ENCODE data around the gene CEND1.

GRCh38 chr11:839280-839623 is 49.4 kb upstream of the CEND1 start:
- TF ChIP-seq CTCF (IDR thresholded peaks at IDR 0.05; ENCODE audit: low read depth, low read length, poor library complexity, severe bottlenecking) (no peak), EZH2phosphoT487 (IDR thresholded peaks at IDR 0.05; ENCODE audit: borderline replicate concordance, low read length) (no peak)

All from DOHH2 (cell line).